H9 (cell line): ENCODE data around the gene AMACR. TPM values are rescaled to one million over a fixed set of nuclear protein-coding genes. Genes with fewer than 3 reads are reported as not detected.

Experiments used
- DNase-seq: peaks from one replicate; pipeline ENCODE4 v3.0.0-alpha.2; 2017
- H2AFZ ChIP-seq: one replicate; pipeline ENCODE4 v1.6.1; 2013; ENCODE audit warnings: mild to moderate bottlenecking, low read length, control low read depth, moderate library complexity
- H2AK5ac ChIP-seq: 2 replicates; pipeline ENCODE4 v1.6.1; 2013; ENCODE audit warnings: low read length, control low read depth, mixed read lengths; ENCODE audit not compliant: insufficient read length
- H2BK120ac ChIP-seq: one replicate; pipeline ENCODE4 v1.6.1; 2013; ENCODE audit warnings: low read depth, mild to moderate bottlenecking, low read length, control low read depth, inconsistent platforms; ENCODE audit not compliant: poor library complexity, severe bottlenecking
- H2BK12ac ChIP-seq: 2 replicates; pipeline ENCODE4 v1.6.1; 2013; ENCODE audit warnings: low read length, control low read depth, mixed read lengths, low read depth; ENCODE audit not compliant: insufficient read length
- H2BK15ac ChIP-seq: 2 replicates; pipeline ENCODE4 v1.6.1; 2013; ENCODE audit warnings: low read depth, low read length, control low read depth
- H2BK20ac ChIP-seq: one replicate; pipeline ENCODE4 v1.6.1; 2013; ENCODE audit warnings: low read depth, mild to moderate bottlenecking, low read length, control low read depth, inconsistent platforms; ENCODE audit not compliant: poor library complexity, severe bottlenecking
- H2BK5ac ChIP-seq: 2 replicates; pipeline ENCODE4 v1.6.1; 2013; ENCODE audit warnings: low read length, control low read depth, mixed read lengths; ENCODE audit not compliant: insufficient read length
- H3K14ac ChIP-seq: 2 replicates; pipeline ENCODE4 v1.6.1; 2013; ENCODE audit warnings: low read length, control low read depth; ENCODE audit not compliant: insufficient read depth
- H3K18ac ChIP-seq: 2 replicates; pipeline ENCODE4 v1.6.1; 2013; ENCODE audit warnings: low read depth, mild to moderate bottlenecking, mixed read lengths, low read length, control low read depth; ENCODE audit not compliant: insufficient read length
- H3K23ac ChIP-seq: 2 replicates; pipeline ENCODE4 v1.6.1; 2013; ENCODE audit warnings: low read length, control low read depth, mixed read lengths, low read depth; ENCODE audit not compliant: insufficient read length
- H3K23me2 ChIP-seq: 2 replicates; pipeline ENCODE4 v1.6.1; 2013; ENCODE audit warnings: low read depth, mild to moderate bottlenecking, mixed read lengths, low read length, control low read depth; ENCODE audit not compliant: insufficient read length, poor library complexity, severe bottlenecking
- H3K27ac ChIP-seq: 2 replicates; pipeline ENCODE4 v1.5.1; 2013; ENCODE audit warnings: low read length, control low read depth, mixed read lengths, low read depth; ENCODE audit not compliant: insufficient read length
- H3K27me3 ChIP-seq: 2 replicates; pipeline ENCODE4 v1.6.1; 2013; ENCODE audit warnings: low read length, control low read depth, inconsistent platforms; ENCODE audit not compliant: insufficient read depth
- H3K4ac ChIP-seq: 2 replicates; pipeline ENCODE4 v1.6.1; 2013; ENCODE audit warnings: low read depth, mild to moderate bottlenecking, control low read depth, inconsistent platforms, low read length, moderate library complexity
- H3K4me1 ChIP-seq: 2 replicates; pipeline ENCODE4 v1.6.1; 2013; ENCODE audit warnings: low read length, control low read depth, inconsistent platforms; ENCODE audit not compliant: insufficient read depth
- H3K4me2 ChIP-seq: 2 replicates; pipeline ENCODE4 v1.6.1; 2013; ENCODE audit warnings: low read length, control low read depth, mixed read lengths; ENCODE audit not compliant: insufficient read length, insufficient read depth
- H3K56ac ChIP-seq: 2 replicates; pipeline ENCODE4 v1.6.1; 2013; ENCODE audit warnings: low read depth, mild to moderate bottlenecking, mixed read lengths, low read length, control low read depth; ENCODE audit not compliant: insufficient read length
- H3K79me1 ChIP-seq: 2 replicates; pipeline ENCODE4 v1.6.1; 2013; ENCODE audit warnings: low read depth, mild to moderate bottlenecking, moderate library complexity, low read length, control low read depth, inconsistent platforms; ENCODE audit not compliant: insufficient read depth, poor library complexity, severe bottlenecking
- H3K79me2 ChIP-seq: 2 replicates; pipeline ENCODE4 v1.6.1; 2013; ENCODE audit warnings: low read length, control low read depth, inconsistent platforms; ENCODE audit not compliant: insufficient read depth
- H3K9ac ChIP-seq: 2 replicates; pipeline ENCODE4 v1.6.1; 2013; ENCODE audit warnings: low read length, control low read depth, mixed read lengths; ENCODE audit not compliant: insufficient read length; ENCODE audit errors: extremely low read depth
- H3K9me3 ChIP-seq: one replicate; pipeline ENCODE4 v1.6.1; 2013; ENCODE audit warnings: low read depth, low read length, inconsistent platforms; ENCODE audit not compliant: control insufficient read depth
- H3T11ph ChIP-seq: one replicate; pipeline ENCODE4 v1.6.1; 2013; ENCODE audit warnings: mild to moderate bottlenecking, low read length, control low read depth, inconsistent platforms
- H4K20me1 ChIP-seq: one replicate; pipeline ENCODE4 v1.6.1; 2013; ENCODE audit not compliant: control insufficient read depth, insufficient read length, insufficient read depth
- H4K5ac ChIP-seq: 2 replicates; pipeline ENCODE4 v1.6.1; 2013; ENCODE audit warnings: low read depth, mild to moderate bottlenecking, mixed read lengths, low read length, control low read depth; ENCODE audit not compliant: insufficient read length
- H4K8ac ChIP-seq: replicated peaks from 2 replicates; pipeline ENCODE4 v1.6.1; 2013; ENCODE audit warnings: low read length, control low read depth, mixed read lengths, low read depth; ENCODE audit not compliant: insufficient read length
- H4K91ac ChIP-seq: 2 replicates; pipeline ENCODE4 v1.6.1; 2013; ENCODE audit warnings: low read depth, mild to moderate bottlenecking, moderate library complexity, mixed read lengths, low read length, control low read depth; ENCODE audit not compliant: insufficient read length
- H3K27ac Mint-ChIP-seq, 3 experiments: 2 replicates in 2 of 3; 3 replicates in 1 of 3; pipeline ENCODE4 v1.8.0; 2020 to 2021; ENCODE audit warnings: mixed read lengths in 3 of 3, mild to moderate bottlenecking in 1 of 3, moderate library complexity in 1 of 3
- H3K27me3 Mint-ChIP-seq: 2 replicates; pipeline ENCODE4 v1.8.0; 2021; ENCODE audit warnings: low read depth, mild to moderate bottlenecking, moderate library complexity, mixed read lengths
- H3K36me3 Mint-ChIP-seq, 3 experiments: 2 replicates in 2 of 3; 3 replicates in 1 of 3; pipeline ENCODE4 v1.8.0; 2020 to 2021; ENCODE audit warnings: low read depth in 3 of 3, mixed read lengths in 3 of 3; ENCODE audit not compliant: insufficient read depth in 1 of 3
- H3K4me1 Mint-ChIP-seq, 2 experiments: 2 replicates each; pipeline ENCODE4 v1.8.0; 2020; ENCODE audit warnings: mixed read lengths in 2 of 2
- H3K4me3 Mint-ChIP-seq, 2 experiments: 2 replicates in 1 of 2; 3 replicates in 1 of 2; pipeline ENCODE4 v1.8.0; 2020 to 2021; ENCODE audit warnings: mild to moderate bottlenecking in 2 of 2, mixed read lengths in 2 of 2, moderate library complexity in 1 of 2
- H3K9me3 Mint-ChIP-seq, 2 experiments: 2 replicates in 1 of 2; 3 replicates in 1 of 2; pipeline ENCODE4 v1.8.0; 2020; ENCODE audit warnings: mild to moderate bottlenecking in 2 of 2, mixed read lengths in 2 of 2, moderate library complexity in 1 of 2
- CTCF ChIP-seq: fragments of 200-600 bp; sonication (generic); conservative IDR thresholded peaks from 3 replicates; pipeline ENCODE4 v1.8.0; 2021; ENCODE audit warnings: antibody characterized with exemption, mild to moderate bottlenecking
- WGBS: extraction: QIAGEN DNeasy Blood & Tissue Kit; methylation state at CpG from one replicate; pipeline ENCODE4 v1.1.7; 2013; ENCODE audit warnings: missing lambda C conversion rate, low lambda C conversion rate, mixed read lengths; ENCODE audit not compliant: insufficient read length; ENCODE audit errors: extremely low coverage; 5-methylcytosine and 5-hydroxymethylcytosine counted together
- total RNA-seq: library from RNA; stranded (reverse); gene quantifications from 2 replicates; pipeline ENCODE4 v1.2.1, GENCODE V29; 2021

Gene AMACR
- total RNA-seq, 1 experiment from 2014 or later, result 9.7 TPM

GRCh38 chr5:33937707-33938506, 69.9 kb downstream of the AMACR start:
- H3K9me3 ChIP-seq, result no peaks in the 10 kb centered on the region
- no peak overlapping the region for H3K56ac ChIP-seq
- H3K79me1 ChIP-seq, result no peaks in the 10 kb centered on the region
- no peak overlapping the region for H4K8ac ChIP-seq
- H3K27ac ChIP-seq, result no peak overlapping the region
- H3K4me2 ChIP-seq, result no peak overlapping the region
- no peak overlapping the region for H4K5ac ChIP-seq
- H3K14ac ChIP-seq, result no peak overlapping the region
- no CpG with 5 or more reads among the region's 54 CpGs for WGBS
- H3K79me2 ChIP-seq, result no peaks in the 10 kb centered on the region
- H4K91ac ChIP-seq, result no peak overlapping the region
- H2BK20ac ChIP-seq, result no peak overlapping the region
- peaks cover 10% of the 10 kb centered on the region for H3K23me2 ChIP-seq
- H3T11ph ChIP-seq, result no peak overlapping the region
- Mint-ChIP-seq H3K27me3 (peaks cover 38% of the 10 kb centered on the region), H3K4me1 (peaks cover 18 to 25% of the 10 kb centered on the region in 2 experiments), H3K4me3 (no peak overlapping the region), H3K9me3 (no peaks in the 10 kb centered on the region), H3K36me3 (no peaks in the 10 kb centered on the region), H3K27ac (no peak overlapping the region)
- H2BK15ac ChIP-seq, result no peak overlapping the region
- no peak overlapping the region for H2AFZ ChIP-seq
- no peak overlapping the region for H3K9ac ChIP-seq
- no peak overlapping the region for H3K18ac ChIP-seq
- H2BK12ac ChIP-seq, result no peak overlapping the region
- no peak for TF ChIP-seq CTCF
- H3K27me3 ChIP-seq, result peaks cover 11% of the 10 kb centered on the region; the same call in 1 of the 2 replicates
- no peak overlapping the region for H3K23ac ChIP-seq
- no peak overlapping the region for H2BK5ac ChIP-seq
- no peak overlapping the region for H2AK5ac ChIP-seq
- no peak overlapping the region for H2BK120ac ChIP-seq
- H3K4me1 ChIP-seq, result no peaks in the 10 kb centered on the region
- no peaks in the 10 kb centered on the region for H4K20me1 ChIP-seq
- no peak overlapping the region for H3K4ac ChIP-seq
- DNase-seq, result no peak
